Epithelial cell of prostate (primary cell): ENCODE results near the gene ACP3.
"Not testable (repeated sequence)": the region's sequence is repeated elsewhere in the genome, so short reads cannot be mapped to it uniquely, and the experiment has no call there.

Experiments
- DNase-seq: peaks from one replicate; pipeline ENCODE4 v3.0.0-alpha.2; 2011; ENCODE audit warnings: low read depth, low spot score
- H3K27ac ChIP-seq: fragments of 450-650 bp; 2 replicates; pipeline ENCODE4 v1.5.1; 2017; ENCODE audit warnings: mild to moderate bottlenecking

Gene ACP3

GRCh38 chr3:132352556-132353143 lies 35.4 kb downstream of the ACP3 start:
- no peak overlapping the region for H3K27ac ChIP-seq
- no peak for DNase-seq

GRCh38 chr3:132354916-132355702 lies 37.9 kb downstream of the ACP3 start:
- no peak overlapping the region for H3K27ac ChIP-seq
- peak; percentile 46 for DNase-seq

- no peak for DNase-seq
- H3K27ac ChIP-seq: no peak overlapping the region
These were observed 39.4 kb downstream of the ACP3 start for GRCh38 chr3:132356568-132356967.

GRCh38 chr3:132360717-132361116 lies 43.5 kb downstream of the ACP3 start:
- DNase-seq: no peak
- no peak overlapping the region for H3K27ac ChIP-seq

- no peak for DNase-seq
- H3K27ac ChIP-seq: no peak overlapping the region
These were observed 45.1 kb downstream of the ACP3 start for GRCh38 chr3:132362329-132362728.

GRCh38 chr3:132368515-132368914 lies 51.3 kb downstream of the ACP3 start:
- no peak for DNase-seq
- no peak overlapping the region for H3K27ac ChIP-seq

- DNase-seq: no peak
These were observed 51.8 kb downstream of the ACP3 start for GRCh38 chr3:132368962-132369361.

GRCh38 chr3:132376945-132377354 lies 59.7 kb downstream of the ACP3 start:
- DNase-seq, H3K27ac ChIP-seq: not testable (repeated sequence)

More at GRCh38 chr3:132368962-132369361, 51.8 kb downstream of the ACP3 start:
- H3K27ac ChIP-seq: no peak overlapping the region

- no peak overlapping the region for H3K27ac ChIP-seq
- no peak for DNase-seq
These were observed 61.0 kb downstream of the ACP3 start for GRCh38 chr3:132378048-132378762.

GRCh38 chr3:132378846-132379245 lies 61.6 kb downstream of the ACP3 start:
- no peak overlapping the region for H3K27ac ChIP-seq
- no peak for DNase-seq

GRCh38 chr3:132380920-132381319 lies 63.7 kb downstream of the ACP3 start:
- no peak overlapping the region for H3K27ac ChIP-seq
- no peak for DNase-seq

- no peak for DNase-seq
- no peak overlapping the region for H3K27ac ChIP-seq
These were observed 64.2 kb downstream of the ACP3 start for GRCh38 chr3:132381348-132381944.

GRCh38 chr3:132382267-132382666 lies 65.1 kb downstream of the ACP3 start:
- DNase-seq: no peak
- no peak overlapping the region for H3K27ac ChIP-seq

- no peak overlapping the region for H3K27ac ChIP-seq
- DNase-seq: no peak
These were observed 65.5 kb downstream of the ACP3 start for GRCh38 chr3:132382688-132383194.

GRCh38 chr3:132386259-132386658 lies 69.1 kb downstream of the ACP3 start:
- H3K27ac ChIP-seq: no peak overlapping the region
- DNase-seq: no peak

- DNase-seq, H3K27ac ChIP-seq: not testable (repeated sequence)
These were observed 75.5 kb downstream of the ACP3 start for GRCh38 chr3:132392675-132393074.

GRCh38 chr3:132394320-132394719 lies 77.1 kb downstream of the ACP3 start:
- DNase-seq: no peak

GRCh38 chr3:132395126-132395525 lies 77.9 kb downstream of the ACP3 start:
- no peak overlapping the region for H3K27ac ChIP-seq
- DNase-seq: no peak

More at GRCh38 chr3:132394320-132394719, 77.1 kb downstream of the ACP3 start:
- no peak overlapping the region for H3K27ac ChIP-seq

- H3K27ac ChIP-seq: no peak overlapping the region
- no peak for DNase-seq
These were observed 79.0 kb downstream of the ACP3 start for GRCh38 chr3:132396255-132396654.

- DNase-seq, H3K27ac ChIP-seq: not testable (repeated sequence)
These were observed 79.6 kb downstream of the ACP3 start for GRCh38 chr3:132396776-132397175.
